Activated CD8-positive, alpha-beta T cell treated with anti-CD3 and anti-CD28 coated beads for 36 hours (primary cell): ENCODE measurements around the gene XPR1. TPM values are rescaled to one million over a fixed set of nuclear protein-coding genes. Genes with fewer than 3 reads are reported as not detected.

Experiments used
- ATAC-seq: fragments of 200-7000 bp; cut with Tn5 transposase; one replicate; pipeline ENCODE4 v1.10.0; 2021; ENCODE audit warnings: mild to moderate bottlenecking, moderate library complexity
- CTCF ChIA-PET: fragments of 350-600 bp; sonication (Branson Sonifier 250); formaldehyde crosslinking; loops from one replicate; lab custom pipeline; 2021; ENCODE audit warnings: antibody characterized with exemption; lab: Charles Lee
- POLR2A ChIA-PET: fragments of 350-600 bp; sonication (Branson Sonifier 250); formaldehyde crosslinking; loops from one replicate; lab custom pipeline; 2021; ENCODE audit warnings: antibody characterized with exemption; lab: Charles Lee
- DNase-seq: peaks from one replicate; pipeline ENCODE4 v3.0.0-alpha.2; 2020
- H3K27ac Mint-ChIP-seq: one replicate; pipeline ENCODE4 v1.8.0; 2021; ENCODE audit warnings: mild to moderate bottlenecking, mixed read lengths
- H3K27me3 Mint-ChIP-seq: one replicate; pipeline ENCODE4 v1.8.0; 2021; ENCODE audit warnings: mixed read lengths
- H3K36me3 Mint-ChIP-seq: one replicate; pipeline ENCODE4 v1.8.0; 2021; ENCODE audit warnings: low read depth, mixed read lengths
- H3K4me1 Mint-ChIP-seq: one replicate; pipeline ENCODE4 v1.8.0; 2021; ENCODE audit warnings: low read depth, mixed read lengths
- H3K4me3 Mint-ChIP-seq: one replicate; pipeline ENCODE4 v1.8.0; 2021; ENCODE audit warnings: mild to moderate bottlenecking, moderate library complexity, mixed read lengths
- H3K9me3 Mint-ChIP-seq: one replicate; pipeline ENCODE4 v1.8.0; 2021; ENCODE audit warnings: mixed read lengths
- intact Hi-C: fragments of 100-400 bp; cut with micrococcal nuclease; formaldehyde crosslinking; loops from one replicate; pipeline ENCODE4 v1.10.0; 2022
- total RNA-seq, 2 experiments: library from RNA; stranded (reverse); gene quantifications; one replicate each; pipeline ENCODE4 v1.2.3, GENCODE V29; 2021
- TF ChIP-seq, protein P1 (sequence below): fragments of 200-600 bp; IDR thresholded peaks from one replicate; pipeline ENCODE4 v1.8.0; 2022; ENCODE audit warnings: antibody characterized with exemption, mild to moderate bottlenecking

The XPR1 gene
- total RNA-seq, 2 experiments from 2014 or later, result 12.8 to 14.4 TPM

GRCh38 chr1:180892675-180893074 is 260.9 kb downstream of the XPR1 start:
- Mint-ChIP-seq H3K4me3 (no peak overlapping the region), H3K27me3 (no peaks in the 10 kb centered on the region), H3K27ac (no peak overlapping the region), H3K36me3 (no peaks in the 10 kb centered on the region), H3K4me1 (peaks cover 2% of the 10 kb centered on the region), H3K9me3 (no peaks in the 10 kb centered on the region)
- DNase-seq (no peak), ATAC-seq (no peak)
- intact Hi-C loops, result no loop called here
- TF ChIP-seq, protein P1, sequence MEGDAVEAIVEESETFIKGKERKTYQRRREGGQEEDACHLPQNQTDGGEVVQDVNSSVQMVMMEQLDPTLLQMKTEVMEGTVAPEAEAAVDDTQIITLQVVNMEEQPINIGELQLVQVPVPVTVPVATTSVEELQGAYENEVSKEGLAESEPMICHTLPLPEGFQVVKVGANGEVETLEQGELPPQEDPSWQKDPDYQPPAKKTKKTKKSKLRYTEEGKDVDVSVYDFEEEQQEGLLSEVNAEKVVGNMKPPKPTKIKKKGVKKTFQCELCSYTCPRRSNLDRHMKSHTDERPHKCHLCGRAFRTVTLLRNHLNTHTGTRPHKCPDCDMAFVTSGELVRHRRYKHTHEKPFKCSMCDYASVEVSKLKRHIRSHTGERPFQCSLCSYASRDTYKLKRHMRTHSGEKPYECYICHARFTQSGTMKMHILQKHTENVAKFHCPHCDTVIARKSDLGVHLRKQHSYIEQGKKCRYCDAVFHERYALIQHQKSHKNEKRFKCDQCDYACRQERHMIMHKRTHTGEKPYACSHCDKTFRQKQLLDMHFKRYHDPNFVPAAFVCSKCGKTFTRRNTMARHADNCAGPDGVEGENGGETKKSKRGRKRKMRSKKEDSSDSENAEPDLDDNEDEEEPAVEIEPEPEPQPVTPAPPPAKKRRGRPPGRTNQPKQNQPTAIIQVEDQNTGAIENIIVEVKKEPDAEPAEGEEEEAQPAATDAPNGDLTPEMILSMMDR, result no peak
- POLR2A ChIA-PET, result no interaction called here
- CTCF ChIA-PET, result interaction anchor here (0.9 to 1.2 kb wide), 2 partner anchors 11 to 376 kb away, joined by 3 read pairs; no protein-coding TSS in a partner anchor

- Mint-ChIP-seq H3K27ac (no peak overlapping the region), H3K9me3 (no peaks in the 10 kb centered on the region), H3K27me3 (no peaks in the 10 kb centered on the region), H3K36me3 (no peaks in the 10 kb centered on the region), H3K4me3 (no peak overlapping the region), H3K4me1 (peaks cover 2% of the 10 kb centered on the region)
- no peak for DNase-seq
- intact Hi-C loops, result no loop called here
- no peak for ATAC-seq
- TF ChIP-seq, protein P1, result no peak
- CTCF ChIA-PET, result no interaction called here
- POLR2A ChIA-PET, result no interaction called here
Observed at GRCh38 chr1:180893614-180894013, 261.8 kb downstream of the XPR1 start.

GRCh38 chr1:180896161-180896560 is 264.3 kb downstream of the XPR1 start:
- no peaks in the 10 kb centered on the region for H3K9me3 Mint-ChIP-seq
- no peak for DNase-seq
- no peak overlapping the region for H3K4me3 Mint-ChIP-seq
- intact Hi-C loops, result no loop called here
- no peak overlapping the region for H3K27ac Mint-ChIP-seq
- ATAC-seq, result no peak
- no peaks in the 10 kb centered on the region for H3K27me3 Mint-ChIP-seq
- no peaks in the 10 kb centered on the region for H3K36me3 Mint-ChIP-seq
- CTCF ChIA-PET, result no interaction called here
- H3K4me1 Mint-ChIP-seq, result peaks cover 2% of the 10 kb centered on the region
- POLR2A ChIA-PET, result no interaction called here
- TF ChIP-seq, protein P1, result no peak

DNA sequence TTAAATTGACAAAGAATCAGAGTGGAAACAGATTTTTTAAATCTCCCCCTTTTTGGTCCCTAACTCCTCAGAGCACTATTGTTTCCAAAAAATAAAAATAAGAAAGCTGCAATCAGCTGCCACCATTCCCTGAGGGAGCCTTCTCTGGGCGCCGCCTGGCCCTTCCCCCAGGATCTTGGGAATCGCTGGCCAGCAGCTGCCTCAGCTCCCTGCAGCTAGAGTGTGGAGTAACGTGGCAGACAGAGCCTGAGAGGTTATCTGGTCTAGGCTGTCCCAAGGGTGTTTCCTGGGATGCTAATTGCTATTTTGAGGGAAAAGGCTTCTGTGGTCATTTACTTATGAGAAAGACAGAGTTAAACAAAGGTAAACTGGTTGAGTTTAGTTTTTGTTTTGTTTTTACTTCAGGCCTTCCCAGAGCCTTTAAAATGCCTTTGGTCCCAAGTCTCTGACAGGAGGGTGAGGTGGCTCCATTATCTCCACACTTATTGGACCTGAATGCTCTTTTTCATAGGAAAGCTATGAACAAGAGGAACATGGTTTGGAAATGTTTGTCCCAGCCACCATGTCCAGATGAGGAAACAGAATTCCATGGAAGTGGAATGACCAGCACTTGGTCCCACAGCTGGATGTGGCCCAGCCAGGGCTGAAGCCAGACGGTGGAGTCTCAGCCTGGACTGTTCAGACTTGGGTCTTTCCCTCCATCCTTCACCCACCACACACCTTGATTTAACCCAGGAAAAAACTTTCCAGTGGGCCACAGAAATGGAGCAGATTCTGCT is 266.8 kb downstream of the XPR1 start:
- no peaks in the 10 kb centered on the region for H3K9me3 Mint-ChIP-seq
- no peaks in the 10 kb centered on the region for H3K36me3 Mint-ChIP-seq
- intact Hi-C loops, result no loop called here
- ChIA-PET POLR2A (no interaction called here), CTCF (no interaction called here)
- no peaks in the 10 kb centered on the region for H3K27me3 Mint-ChIP-seq
- H3K4me3 Mint-ChIP-seq, result no peak overlapping the region
- no peak for DNase-seq
- TF ChIP-seq, protein P1, result no peak
- no peak for ATAC-seq
- no peak overlapping the region for H3K27ac Mint-ChIP-seq
- H3K4me1 Mint-ChIP-seq, result peaks cover 2% of the 10 kb centered on the region

- Mint-ChIP-seq H3K4me3 (no peak overlapping the region), H3K27ac (no peak overlapping the region), H3K27me3 (no peaks in the 10 kb centered on the region), H3K36me3 (no peaks in the 10 kb centered on the region), H3K9me3 (no peaks in the 10 kb centered on the region), H3K4me1 (no peaks in the 10 kb centered on the region)
- POLR2A ChIA-PET, result no interaction called here
- CTCF ChIA-PET, result interaction anchor here (1.2 kb wide), 1 partner anchor 243 kb away, joined by 3 read pairs; no protein-coding TSS in a partner anchor
- intact Hi-C loops, result no loop called here
- DNase-seq (no peak), ATAC-seq (no peak)
- TF ChIP-seq, protein P1, result no peak
Observed at GRCh38 chr1:180899262-180899661, 267.4 kb downstream of the XPR1 start.
